IMR-90 (cell line): ENCODE results near the gene POLR3B. TPM values are rescaled to one million over a fixed set of nuclear protein-coding genes. Genes with fewer than 3 reads are reported as not detected.

Experiments
- ATAC-seq: fragments of 200-7000 bp; cut with Tn5 transposase; 2 replicates; pipeline ENCODE4 v1.9.1; 2020; ENCODE audit warnings: low read depth, mild to moderate bottlenecking, moderate library complexity
- BruUV-seq: library from RNA; stranded (reverse); fragments of 400-500 nt; replicated peaks from 2 replicates; lab custom pipeline; 2021; lab: Mats Ljungman, UMichigan
- CTCF ChIA-PET: fragments of 300-600 bp; formaldehyde crosslinking; extraction: SDS; loops from one replicate; lab custom pipeline; 2021; ENCODE audit warnings: antibody characterized with exemption; lab: Yijun Ruan, JAX
- POLR2A ChIA-PET: fragments of 300-600 bp; sonication (Branson Sonifier 250); formaldehyde crosslinking; loops from one replicate; lab custom pipeline; 2022; ENCODE audit warnings: antibody characterized with exemption; ENCODE audit not compliant: unreplicated experiment; lab: Charles Lee
- DNase-seq: peaks from one replicate; pipeline ENCODE4 v3.0.0; 2013
- H2AFZ ChIP-seq: replicated peaks from 2 replicates; pipeline ENCODE3; 2013; ENCODE audit warnings: low read length, mild to moderate bottlenecking; ENCODE audit not compliant: poor library complexity
- H2AK5ac ChIP-seq: 2 replicates; pipeline ENCODE4 v1.6.1; 2013; ENCODE audit warnings: low read depth, low read length, inconsistent platforms
- H2AK9ac ChIP-seq: replicated peaks from 2 replicates; pipeline ENCODE3; 2013; ENCODE audit warnings: mild to moderate bottlenecking, low read depth, low read length, moderate library complexity; ENCODE audit not compliant: poor library complexity
- H2BK120ac ChIP-seq: 2 replicates; pipeline ENCODE4 v1.6.1; 2013; ENCODE audit warnings: low read depth, low read length, inconsistent platforms
- H2BK15ac ChIP-seq: 3 replicates; pipeline ENCODE4 v1.6.1; 2013; ENCODE audit warnings: low read depth, low read length, inconsistent platforms
- H2BK20ac ChIP-seq: 2 replicates; pipeline ENCODE4 v1.6.1; 2013; ENCODE audit warnings: low read depth, mild to moderate bottlenecking, inconsistent platforms, low read length, moderate library complexity
- H2BK5ac ChIP-seq: 2 replicates; pipeline ENCODE4 v1.6.1; 2013; ENCODE audit warnings: mild to moderate bottlenecking, low read depth, low read length, inconsistent platforms; ENCODE audit not compliant: poor library complexity, severe bottlenecking
- H3K14ac ChIP-seq: replicated peaks from 2 replicates; pipeline ENCODE4 v1.6.1; 2013; ENCODE audit warnings: low read depth, low read length, inconsistent platforms
- H3K18ac ChIP-seq: 2 replicates; pipeline ENCODE4 v1.6.1; 2013; ENCODE audit warnings: low read depth, low read length, control low read depth
- H3K23ac ChIP-seq: 2 replicates; pipeline ENCODE4 v1.6.1; 2013; ENCODE audit warnings: low read depth, low read length, inconsistent platforms
- H3K27ac ChIP-seq: 2 replicates; pipeline ENCODE4 v1.5.1; 2013; ENCODE audit warnings: mild to moderate bottlenecking, control low read depth, low read length; ENCODE audit not compliant: insufficient read depth
- H3K27me3 ChIP-seq: 2 replicates; pipeline ENCODE4 v1.6.1; 2013; ENCODE audit warnings: low read length; ENCODE audit not compliant: control insufficient read depth, insufficient read depth
- H3K36me3 ChIP-seq: 2 replicates; pipeline ENCODE4 v1.6.1; 2013; ENCODE audit warnings: low read length, mixed read lengths; ENCODE audit not compliant: control insufficient read depth, insufficient read depth
- H3K4ac ChIP-seq: 2 replicates; pipeline ENCODE4 v1.6.1; 2013; ENCODE audit warnings: low read depth, low read length, inconsistent platforms
- H3K4me1 ChIP-seq: 2 replicates; pipeline ENCODE4 v1.6.1; 2013; ENCODE audit warnings: low read length, mixed read lengths; ENCODE audit not compliant: control insufficient read depth, insufficient read depth
- H3K4me2 ChIP-seq: 2 replicates; pipeline ENCODE4 v1.6.1; 2013; ENCODE audit warnings: low read depth, mild to moderate bottlenecking, control low read depth, low read length, moderate library complexity
- H3K4me3 ChIP-seq: 2 replicates; pipeline ENCODE4 v1.5.1; 2013; ENCODE audit warnings: low read depth, mild to moderate bottlenecking, control low read depth, low read length, moderate library complexity; ENCODE audit not compliant: insufficient read depth
- H3K56ac ChIP-seq: 2 replicates; pipeline ENCODE4 v1.6.1; 2013; ENCODE audit warnings: low read length, inconsistent platforms; ENCODE audit not compliant: insufficient read depth; ENCODE audit errors: extremely low read depth
- H3K79me1 ChIP-seq, 2 experiments: 2 replicates each; pipeline ENCODE4 v1.6.1; 2013; ENCODE audit warnings: low read length in 2 of 2, inconsistent platforms in 1 of 2, low read depth in 1 of 2
- H3K9ac ChIP-seq: 2 replicates; pipeline ENCODE4 v1.6.1; 2013; ENCODE audit warnings: low read depth, low read length, control low read depth
- H3K9me1 ChIP-seq: 2 replicates; pipeline ENCODE4 v1.6.1; 2013; ENCODE audit warnings: low read length, inconsistent platforms; ENCODE audit not compliant: insufficient read depth
- H3K9me3 ChIP-seq: 2 replicates; pipeline ENCODE4 v1.6.1; 2013; ENCODE audit warnings: low read length; ENCODE audit not compliant: control insufficient read depth, insufficient read depth
- H4K20me1 ChIP-seq: 2 replicates; pipeline ENCODE4 v1.6.1; 2013; ENCODE audit warnings: low read length, inconsistent platforms; ENCODE audit not compliant: insufficient read depth
- H4K5ac ChIP-seq: 2 replicates; pipeline ENCODE4 v1.6.1; 2013; ENCODE audit warnings: mild to moderate bottlenecking, low read depth, low read length, control low read depth
- H4K8ac ChIP-seq, 2 experiments: 2 replicates each; pipeline ENCODE4 v1.6.1; 2013; ENCODE audit warnings: low read depth in 2 of 2, low read length in 2 of 2, control low read depth in 1 of 2, inconsistent platforms in 1 of 2
- H4K91ac ChIP-seq: 2 replicates; pipeline ENCODE4 v1.6.1; 2013; ENCODE audit warnings: low read depth, low read length, inconsistent platforms; ENCODE audit not compliant: insufficient read depth
- BHLHE40 ChIP-seq: fragments of 150-350 bp; IDR thresholded peaks from 2 replicates; pipeline ENCODE4 v1.6.1; 2016; ENCODE audit warnings: mild to moderate bottlenecking, low read depth, low read length
- CEBPB ChIP-seq: IDR thresholded peaks from 2 replicates; pipeline ENCODE4 v1.6.1; 2012; ENCODE audit warnings: low read depth, low read length, improper control_type of control experiment
- MAZ ChIP-seq: IDR thresholded peaks from 2 replicates; pipeline ENCODE4 v1.6.1; 2012; ENCODE audit warnings: low read depth, mild to moderate bottlenecking, low read length, improper control_type of control experiment, moderate library complexity, borderline replicate concordance
- NFE2L2 ChIP-seq: fragments of 150-350 bp; IDR thresholded peaks from 2 replicates; pipeline ENCODE4 v1.6.1; 2016; ENCODE audit warnings: low read depth, mild to moderate bottlenecking, low read length
- POLR2A ChIP-seq: IDR thresholded peaks from 2 replicates; pipeline ENCODE4 v1.6.1; 2012; ENCODE audit warnings: mild to moderate bottlenecking, low read depth, low read length
- RAD21 ChIP-seq: IDR thresholded peaks from 2 replicates; pipeline ENCODE4 v1.6.1; 2012; ENCODE audit warnings: low read length, improper control_type of control experiment
- RCOR1 ChIP-seq: IDR thresholded peaks from 2 replicates; pipeline ENCODE4 v1.6.1; 2012; ENCODE audit warnings: mild to moderate bottlenecking, low read length, improper control_type of control experiment; ENCODE audit not compliant: insufficient replicate concordance
- RFX5 ChIP-seq: IDR thresholded peaks from 2 replicates; pipeline ENCODE4 v1.8.0; 2012; ENCODE audit warnings: low read depth, mild to moderate bottlenecking, low read length, moderate library complexity
- SMC3 ChIP-seq: fragments of 150-350 bp; IDR thresholded peaks from 2 replicates; pipeline ENCODE4 v1.6.1; 2016; ENCODE audit warnings: low read depth, mild to moderate bottlenecking, antibody characterized with exemption, low read length, moderate library complexity
- WGBS, 2 experiments: methylation state at CpG; one replicate each; pipeline versions ENCODE4 v1.1.5 to v1.1.7; 2013; ENCODE audit warnings: missing lambda C conversion rate in 2 of 2; ENCODE audit not compliant: insufficient read length in 1 of 2; ENCODE audit errors: extremely low coverage in 2 of 2; 5-methylcytosine and 5-hydroxymethylcytosine counted together
- dilution Hi-C: fragments of 300-500 bp; cut with HindIII; formaldehyde crosslinking; loops from one replicate; pipeline ENCODE4 v1.14.3; 2018; ENCODE audit warnings: low sequenced_read_pairs; ENCODE audit not compliant: unreplicated experiment
- in situ Hi-C: fragments of 300-500 bp; cut with MboI; formaldehyde crosslinking; loops from 3 replicates; pipeline ENCODE4 v1.14.3; 2019; ENCODE audit warnings: low sequenced_read_pairs, inconsistent platforms, mixed read lengths
- intact Hi-C: fragments of 100-400 bp; cut with micrococcal nuclease; formaldehyde crosslinking; loops from 2 replicates; pipeline ENCODE4 v1.10.0; 2022
- polyA plus RNA-seq, 3 experiments: library from polyadenylated mRNA; depleted of rRNA; stranded (reverse); fragments of >200 nt; gene quantifications; 2 replicates each; pipeline ENCODE4 v1.2.3, GENCODE V29; 2012; ENCODE audit warnings: low replicate concordance in 1 of 3
- total RNA-seq: library from RNA; depleted of rRNA; stranded (reverse); fragments of >200 nt; gene quantifications from 2 replicates; pipeline ENCODE4 v1.2.3, GENCODE V29; 2012
- TF ChIP-seq, protein P1 (sequence below): fragments of 150-350 bp; IDR thresholded peaks from 2 replicates; pipeline ENCODE4 v1.6.1; 2017; ENCODE audit warnings: mild to moderate bottlenecking, antibody characterized with exemption, low read length, low read depth
- TF ChIP-seq, protein P2 (sequence below): fragments of 150-350 bp; IDR thresholded peaks from 2 replicates; pipeline ENCODE4 v1.6.1; 2016; ENCODE audit warnings: low read depth, mild to moderate bottlenecking, low read length, moderate library complexity, borderline replicate concordance
- TF ChIP-seq, protein P3 (sequence below): conservative IDR thresholded peaks from 2 replicates; pipeline ENCODE4 v1.5.1; 2012; ENCODE audit warnings: mild to moderate bottlenecking, low read depth, low read length, improper control_type of control experiment

POLR3B gene
- total and polyA plus RNA-seq, 2 of the 4 experiments (the other 2 are of a cell fraction) = 6.9 to 15.4 TPM

DNA sequence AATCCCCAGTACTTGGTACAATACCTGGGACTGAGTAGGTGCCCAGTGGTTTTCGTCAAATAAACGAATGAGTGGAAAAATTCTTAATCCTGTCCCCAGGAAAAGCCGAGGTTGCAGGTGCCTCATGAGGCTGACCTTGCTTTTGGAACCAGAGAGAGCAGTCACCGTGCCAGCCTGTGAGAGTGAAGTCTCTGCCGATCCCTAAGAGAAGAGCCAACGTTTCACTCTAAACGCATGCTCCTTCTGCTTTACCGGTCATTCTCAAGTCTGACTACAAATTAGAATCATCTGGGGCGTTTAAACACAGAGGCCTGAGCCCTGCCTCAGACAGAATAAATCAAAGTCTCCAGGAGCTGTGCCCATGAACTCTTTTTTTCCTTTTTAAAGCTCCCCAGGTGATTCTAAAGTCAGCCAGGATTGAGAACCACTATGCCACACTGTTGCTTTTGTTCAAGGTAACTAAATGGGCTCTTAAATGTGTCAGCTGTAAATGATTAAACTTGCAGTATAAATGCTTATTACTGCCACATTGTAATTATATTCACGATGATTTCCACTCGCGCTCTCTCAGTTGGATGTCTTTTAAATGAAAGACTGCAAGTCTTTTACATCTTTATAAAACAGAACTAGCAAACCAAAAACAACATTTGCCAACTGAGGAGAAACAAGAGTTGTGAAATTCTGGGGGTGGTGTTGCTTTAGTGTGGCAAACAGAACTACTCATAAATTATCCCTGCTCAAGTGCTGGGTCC, 28.1 kb upstream of the POLR3B start:
- no peak overlapping the region for H3K4me3 ChIP-seq
- H2AK5ac ChIP-seq = no peak overlapping the region
- no peak overlapping the region for H2BK5ac ChIP-seq
- no peak overlapping the region for H4K5ac ChIP-seq
- CTCF ChIA-PET = no interaction called here
- no peaks in the 10 kb centered on the region for H3K27me3 ChIP-seq
- H3K23ac ChIP-seq = no peak overlapping the region
- ATAC-seq (no peak), DNase-seq (no peak)
- no peak overlapping the region for H2AK9ac ChIP-seq
- 80% methylated on average over 9 of the region's 12 CpGs; no CpG with 5 or more reads in 1 of the 2 experiments for WGBS, 2 experiments
- no peaks in the 10 kb centered on the region for H3K9me3 ChIP-seq
- H2BK120ac ChIP-seq = no peak overlapping the region
- H3K18ac ChIP-seq = no peak overlapping the region
- H3K79me1 ChIP-seq = no peaks in the 10 kb centered on the region
- no peaks in the 10 kb centered on the region; the same call in 1 of the 2 replicates for H3K4me1 ChIP-seq
- H3K56ac ChIP-seq = no peak overlapping the region
- peaks cover 12% of the 10 kb centered on the region for H3K36me3 ChIP-seq
- in situ Hi-C loops (no loop called here), dilution Hi-C loops (no loop called here), intact Hi-C loops (no loop called here)
- H3K14ac ChIP-seq = no peak overlapping the region
- H3K4ac ChIP-seq = no peak overlapping the region
- no peak overlapping the region for H3K4me2 ChIP-seq
- no peak overlapping the region for H3K27ac ChIP-seq
- H2AFZ ChIP-seq = no peak overlapping the region
- no peaks in the 10 kb centered on the region for H4K20me1 ChIP-seq
- no peak overlapping the region for H4K8ac ChIP-seq
- POLR2A ChIA-PET = no interaction called here
- no TSS peak for BruUV-seq
- no peak overlapping the region for H4K91ac ChIP-seq
- no peak for TF ChIP-seq BHLHE40
- TF ChIP-seq CEBPB = no peak
- TF ChIP-seq RAD21 = no peak
- TF ChIP-seq, protein P1, sequence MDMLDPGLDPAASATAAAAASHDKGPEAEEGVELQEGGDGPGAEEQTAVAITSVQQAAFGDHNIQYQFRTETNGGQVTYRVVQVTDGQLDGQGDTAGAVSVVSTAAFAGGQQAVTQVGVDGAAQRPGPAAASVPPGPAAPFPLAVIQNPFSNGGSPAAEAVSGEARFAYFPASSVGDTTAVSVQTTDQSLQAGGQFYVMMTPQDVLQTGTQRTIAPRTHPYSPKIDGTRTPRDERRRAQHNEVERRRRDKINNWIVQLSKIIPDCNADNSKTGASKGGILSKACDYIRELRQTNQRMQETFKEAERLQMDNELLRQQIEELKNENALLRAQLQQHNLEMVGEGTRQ = no peak
- TF ChIP-seq RFX5 = no peak
- TF ChIP-seq NFE2L2 = no peak
- no peak for TF ChIP-seq RCOR1
- TF ChIP-seq, protein P2, sequence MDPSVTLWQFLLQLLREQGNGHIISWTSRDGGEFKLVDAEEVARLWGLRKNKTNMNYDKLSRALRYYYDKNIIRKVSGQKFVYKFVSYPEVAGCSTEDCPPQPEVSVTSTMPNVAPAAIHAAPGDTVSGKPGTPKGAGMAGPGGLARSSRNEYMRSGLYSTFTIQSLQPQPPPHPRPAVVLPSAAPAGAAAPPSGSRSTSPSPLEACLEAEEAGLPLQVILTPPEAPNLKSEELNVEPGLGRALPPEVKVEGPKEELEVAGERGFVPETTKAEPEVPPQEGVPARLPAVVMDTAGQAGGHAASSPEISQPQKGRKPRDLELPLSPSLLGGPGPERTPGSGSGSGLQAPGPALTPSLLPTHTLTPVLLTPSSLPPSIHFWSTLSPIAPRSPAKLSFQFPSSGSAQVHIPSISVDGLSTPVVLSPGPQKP = no peak
- TF ChIP-seq POLR2A = no peak
- TF ChIP-seq MAZ = no peak
- no peak for TF ChIP-seq SMC3
- TF ChIP-seq, protein P3, sequence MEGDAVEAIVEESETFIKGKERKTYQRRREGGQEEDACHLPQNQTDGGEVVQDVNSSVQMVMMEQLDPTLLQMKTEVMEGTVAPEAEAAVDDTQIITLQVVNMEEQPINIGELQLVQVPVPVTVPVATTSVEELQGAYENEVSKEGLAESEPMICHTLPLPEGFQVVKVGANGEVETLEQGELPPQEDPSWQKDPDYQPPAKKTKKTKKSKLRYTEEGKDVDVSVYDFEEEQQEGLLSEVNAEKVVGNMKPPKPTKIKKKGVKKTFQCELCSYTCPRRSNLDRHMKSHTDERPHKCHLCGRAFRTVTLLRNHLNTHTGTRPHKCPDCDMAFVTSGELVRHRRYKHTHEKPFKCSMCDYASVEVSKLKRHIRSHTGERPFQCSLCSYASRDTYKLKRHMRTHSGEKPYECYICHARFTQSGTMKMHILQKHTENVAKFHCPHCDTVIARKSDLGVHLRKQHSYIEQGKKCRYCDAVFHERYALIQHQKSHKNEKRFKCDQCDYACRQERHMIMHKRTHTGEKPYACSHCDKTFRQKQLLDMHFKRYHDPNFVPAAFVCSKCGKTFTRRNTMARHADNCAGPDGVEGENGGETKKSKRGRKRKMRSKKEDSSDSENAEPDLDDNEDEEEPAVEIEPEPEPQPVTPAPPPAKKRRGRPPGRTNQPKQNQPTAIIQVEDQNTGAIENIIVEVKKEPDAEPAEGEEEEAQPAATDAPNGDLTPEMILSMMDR = no peak
- H3K9ac ChIP-seq = no peak overlapping the region
- no peaks in the 10 kb centered on the region for H3K9me1 ChIP-seq
- H2BK15ac ChIP-seq = no peak overlapping the region
- H2BK20ac ChIP-seq = no peak overlapping the region
